ENCODE measurements around the gene FBH1. TPM values are rescaled to one million over a fixed set of nuclear protein-coding genes. Genes with fewer than 3 reads are reported as not detected.
A peak's percentile ranks its signal among the peaks of the same experiment; 100 is the strongest.
"Not testable (repeated sequence)": the region's sequence is repeated elsewhere in the genome, so short reads cannot be mapped to it uniquely, and the experiment has no call there.

Gene FBH1
- total RNA-seq = 73.8 and 84.5 TPM in 2 replicates

DNA sequence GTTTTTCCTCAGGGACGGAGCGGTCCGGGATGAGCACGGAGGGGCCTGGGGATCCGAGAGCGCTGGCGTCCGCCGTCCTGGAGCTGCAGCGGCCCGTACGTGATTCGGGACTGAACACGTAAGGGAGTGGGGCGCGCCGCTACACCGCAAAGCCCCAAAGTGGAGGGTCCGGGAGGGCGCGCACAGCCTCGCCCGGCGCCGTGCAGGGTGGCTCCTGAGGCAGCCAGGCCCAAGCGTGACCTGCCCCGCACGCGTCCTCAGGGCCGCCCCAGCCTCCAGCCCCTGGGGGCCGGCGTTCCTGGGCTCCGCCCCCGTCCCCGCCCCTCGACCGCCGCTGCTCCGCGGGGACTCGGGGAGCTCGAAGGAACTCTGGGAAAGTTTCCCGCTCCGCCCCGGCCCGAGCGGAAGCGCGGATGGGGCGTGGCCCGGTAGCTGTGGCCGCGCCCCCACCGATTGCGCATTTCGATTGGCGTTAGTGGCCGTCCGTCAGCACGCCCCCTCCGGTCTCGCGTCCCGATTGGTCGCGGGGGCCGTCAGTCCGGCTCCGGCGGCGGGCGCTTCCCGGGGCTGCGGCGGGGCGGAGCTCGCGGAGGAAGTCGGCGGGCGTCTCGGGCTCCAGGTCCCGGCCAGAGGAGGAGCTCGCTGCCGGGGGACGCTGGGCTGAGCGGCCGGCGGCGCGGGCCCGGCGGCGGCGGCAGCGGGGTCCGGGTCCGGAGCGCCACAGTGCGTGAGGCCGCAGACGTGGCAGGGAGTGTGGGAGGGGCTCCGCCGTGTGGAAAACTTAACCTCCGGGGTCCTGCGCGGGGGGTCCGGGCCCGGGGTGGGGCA is at the start of gene FBH1, which contains the start of gene ANKRD16:
TSS of gene FBH1 (plus strand) at position 620 of the 828 bp plus-strand sequence. CDS start at position 723, 103 bp downstream.
TSS of gene ANKRD16 (minus strand) at position 270 of the 828 bp plus-strand sequence. CDS start 539 bp downstream, outside the sequence.
- peak; percentile 51 for DNase-seq (ENCODE audit: extremely low read depth, low read depth, low spot score)

GRCh38 chr10:5840314-5841307 is 49.4 kb upstream of the FBH1 start:
- no peak for DNase-seq (ENCODE audit: extremely low read depth, low read depth, low spot score)

GRCh38 chr10:5841965-5842364 is 48.1 kb upstream of the FBH1 start:
- no peak for DNase-seq (ENCODE audit: extremely low read depth, low read depth, low spot score)

DNA sequence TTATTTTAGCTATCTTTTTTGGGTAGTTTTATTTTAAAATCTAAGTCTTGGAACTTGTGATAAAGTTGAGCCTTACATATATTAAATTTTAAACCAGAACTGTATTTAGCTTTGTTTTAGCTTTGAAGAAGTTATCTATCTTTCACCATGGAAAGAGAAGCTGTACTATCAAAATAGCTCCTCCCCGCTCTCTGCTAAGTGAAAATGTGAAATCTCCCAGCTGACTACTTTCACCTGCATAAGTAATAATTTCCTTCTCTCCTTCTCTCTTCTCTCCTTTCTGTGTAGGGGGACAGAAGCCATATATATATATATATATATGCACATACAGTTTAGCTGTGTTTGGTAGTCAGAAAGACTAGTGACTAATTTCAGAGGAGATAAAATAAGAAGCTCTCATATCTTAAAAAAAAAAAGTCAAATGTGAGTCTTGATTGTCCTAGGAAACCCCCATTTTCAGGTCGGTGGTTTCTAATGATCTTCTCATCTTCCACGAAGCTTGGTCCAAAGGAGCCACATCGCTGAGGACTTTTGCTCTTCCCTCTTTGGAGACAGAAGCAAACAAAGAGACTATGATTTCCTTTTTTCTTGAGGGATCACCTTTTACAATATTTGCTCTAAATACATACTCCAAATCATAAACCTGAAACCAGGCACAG is 46.2 kb upstream of the FBH1 start:
- DNase-seq (ENCODE audit: extremely low read depth, low read depth, low spot score) = no peak

GRCh38 chr10:5844345-5845055 is 45.5 kb upstream of the FBH1 start:
- no peak for DNase-seq (ENCODE audit: extremely low read depth, low read depth, low spot score)

DNA sequence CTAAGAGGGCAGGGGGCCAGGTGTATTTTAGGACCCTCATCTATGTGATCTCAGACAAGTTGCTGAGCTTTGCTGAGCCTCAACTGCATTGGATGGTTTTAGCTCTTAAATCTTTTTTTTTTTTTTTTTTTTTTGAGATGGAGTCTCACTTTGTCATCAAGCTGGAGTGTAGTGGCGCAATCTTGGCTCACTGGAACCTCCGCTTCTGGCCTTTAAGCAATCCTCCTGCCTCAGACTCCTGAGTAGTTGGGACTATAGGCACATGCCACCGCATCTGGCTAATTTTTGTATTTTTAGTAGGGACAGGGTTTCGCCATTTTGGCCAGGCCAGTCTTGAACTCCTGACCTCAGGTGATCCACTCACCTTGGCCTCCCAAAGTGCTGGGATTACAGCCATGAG is 43.4 kb upstream of the FBH1 start:
- not testable (repeated sequence) for DNase-seq (ENCODE audit: extremely low read depth, low read depth, low spot score)

GRCh38 chr10:5854131-5854475 is 35.9 kb upstream of the FBH1 start:
- no peak for DNase-seq (ENCODE audit: extremely low read depth, low read depth, low spot score)

DNA sequence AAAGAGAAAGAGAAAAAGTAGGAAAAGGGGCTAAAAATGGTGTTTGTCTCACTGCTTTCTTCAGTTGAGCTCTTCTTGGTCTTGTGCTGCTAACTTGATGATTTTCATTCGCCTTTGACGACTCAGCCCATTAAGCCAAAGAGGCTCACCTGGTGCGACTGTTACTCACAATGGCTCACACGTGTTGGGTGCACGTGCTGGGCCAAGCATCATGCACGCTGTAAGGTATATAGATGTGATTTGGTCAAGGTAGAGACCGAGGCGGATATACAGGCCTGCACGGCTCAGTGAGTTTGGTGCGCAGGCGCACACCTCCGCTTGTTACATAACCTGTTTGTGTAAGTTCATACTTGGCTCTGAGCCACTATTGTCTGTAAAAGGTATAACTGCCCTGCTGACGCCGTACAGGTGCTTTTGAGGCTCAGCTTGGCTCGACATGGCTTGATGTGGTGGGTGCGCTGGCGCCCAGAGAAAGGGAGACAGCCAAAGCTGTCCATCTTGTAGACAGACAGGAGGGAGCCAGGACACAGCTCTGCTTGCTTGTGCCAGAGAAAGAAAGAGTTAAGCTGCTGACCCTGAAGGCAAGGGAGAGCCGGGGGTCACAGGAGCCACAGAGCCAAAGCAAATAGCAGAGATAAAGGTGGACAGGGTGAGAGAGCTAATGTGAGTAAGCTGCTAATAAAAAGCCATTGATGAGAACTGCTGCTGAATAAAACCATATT is 33.9 kb upstream of the FBH1 start:
- DNase-seq (ENCODE audit: extremely low read depth, low read depth, low spot score) = no peak

DNA sequence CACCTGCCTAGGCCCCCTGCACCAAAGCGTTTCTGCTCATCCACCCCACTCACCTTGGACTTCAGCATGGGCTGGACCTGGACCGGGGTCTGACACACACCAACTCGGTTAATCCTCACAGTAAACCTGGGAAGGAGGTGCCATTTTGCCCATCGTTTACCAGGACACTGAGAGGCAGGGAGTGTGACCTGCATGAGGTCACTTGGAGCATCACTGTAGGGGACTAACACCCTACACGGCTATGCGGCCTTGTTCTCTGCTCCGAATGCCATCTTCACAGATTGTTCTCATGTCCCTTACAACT is 33.4 kb upstream of the FBH1 start:
- no peak for DNase-seq (ENCODE audit: extremely low read depth, low read depth, low spot score)

GRCh38 chr10:5858811-5859210 is 31.2 kb upstream of the FBH1 start:
- no peak for DNase-seq (ENCODE audit: extremely low read depth, low read depth, low spot score)

GRCh38 chr10:5860066-5860465 is 30.0 kb upstream of the FBH1 start:
- no peak for DNase-seq (ENCODE audit: extremely low read depth, low read depth, low spot score)

- no peak for DNase-seq (ENCODE audit: extremely low read depth, low read depth, low spot score)
These were observed 27.6 kb upstream of the FBH1 start for GRCh38 chr10:5862360-5862961.

DNA sequence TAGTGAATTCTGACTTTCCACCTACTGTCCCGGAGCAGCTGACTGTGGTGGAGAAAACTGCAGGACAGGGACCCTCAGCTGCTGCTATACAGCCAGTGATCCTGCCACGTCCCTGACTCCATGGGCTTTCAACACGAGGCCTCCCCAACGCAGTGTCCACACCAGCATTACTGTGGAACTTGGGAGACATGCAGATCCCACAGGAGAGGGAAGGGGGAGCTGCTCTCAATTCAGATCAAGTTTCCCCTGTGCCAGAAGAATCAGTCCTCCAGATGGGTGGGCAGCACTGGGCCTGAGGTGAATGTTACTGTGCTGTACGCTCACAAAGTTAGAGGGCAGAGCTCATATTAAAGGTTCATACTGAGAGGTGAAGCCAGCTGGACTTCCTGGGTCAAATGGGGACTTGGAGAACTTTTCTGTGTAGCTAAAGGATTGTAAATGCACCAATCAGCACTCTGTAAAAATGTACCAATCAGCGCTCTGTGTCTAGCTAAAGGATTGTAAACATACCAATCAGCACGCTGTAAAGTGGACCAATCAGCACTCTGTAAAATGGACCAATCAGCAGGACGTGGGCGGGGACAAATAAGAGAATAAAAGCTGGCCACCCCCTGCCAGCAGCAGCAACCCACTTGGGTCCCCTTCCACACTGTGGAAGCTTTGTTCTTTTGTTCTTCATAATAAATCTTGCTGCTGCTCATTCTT is 26.9 kb upstream of the FBH1 start:
- DNase-seq (ENCODE audit: extremely low read depth, low read depth, low spot score) = not testable (repeated sequence)

DNA sequence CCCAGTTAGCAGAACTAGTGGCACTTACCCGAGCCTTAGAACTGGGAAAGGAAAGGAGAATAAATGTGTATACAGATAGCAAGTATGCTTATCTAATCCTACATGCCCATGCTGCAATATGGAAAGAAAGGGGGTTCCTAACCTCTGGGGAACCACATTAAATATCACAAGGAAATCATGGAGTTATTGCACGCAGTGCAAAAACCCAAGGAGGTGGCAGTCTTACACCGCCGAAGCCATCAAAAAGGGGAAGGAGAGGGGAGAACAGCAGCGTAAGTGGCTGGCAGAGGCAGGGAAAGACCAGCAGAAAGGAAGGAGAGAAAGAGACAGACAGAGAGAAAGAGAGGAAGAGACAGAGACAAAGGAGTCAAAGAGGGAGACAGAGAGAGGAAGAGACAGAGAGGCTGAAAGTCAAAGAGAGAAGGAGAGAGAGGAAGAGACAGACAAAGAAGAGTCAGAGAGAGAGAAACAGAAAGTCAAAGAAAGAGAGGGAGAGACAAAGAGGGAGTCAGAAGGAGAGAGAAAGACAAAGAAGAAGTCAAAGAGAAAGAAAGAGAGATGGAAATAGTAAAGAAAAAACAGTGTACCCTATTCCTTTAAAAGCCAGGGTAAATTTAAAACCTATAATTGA is 23.5 kb upstream of the FBH1 start:
- DNase-seq (ENCODE audit: extremely low read depth, low read depth, low spot score) = not testable (repeated sequence)

GRCh38 chr10:5867091-5867615 is 22.9 kb upstream of the FBH1 start:
- DNase-seq (ENCODE audit: extremely low read depth, low read depth, low spot score) = not testable (repeated sequence)

DNA sequence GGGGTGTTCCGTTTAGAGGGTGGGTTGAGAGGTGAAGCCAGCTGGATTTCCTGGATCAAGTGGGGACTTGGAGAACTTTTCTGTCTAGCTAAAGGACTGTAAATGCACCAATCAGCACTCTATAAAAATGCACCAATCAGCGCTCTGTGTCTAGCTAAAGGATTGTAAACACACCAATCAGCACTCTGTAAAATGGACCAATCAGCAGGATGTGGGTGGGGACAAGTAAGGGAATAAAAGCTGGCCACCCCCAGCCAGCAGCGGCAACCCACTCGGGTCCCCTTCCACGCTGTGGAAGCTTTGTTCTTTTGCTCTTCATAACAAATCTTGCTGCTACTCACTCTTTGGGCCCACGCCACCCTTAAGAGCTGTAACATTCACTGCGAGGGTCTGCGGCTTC is 21.7 kb upstream of the FBH1 start:
- DNase-seq (ENCODE audit: extremely low read depth, low read depth, low spot score) = not testable (repeated sequence)

DNA sequence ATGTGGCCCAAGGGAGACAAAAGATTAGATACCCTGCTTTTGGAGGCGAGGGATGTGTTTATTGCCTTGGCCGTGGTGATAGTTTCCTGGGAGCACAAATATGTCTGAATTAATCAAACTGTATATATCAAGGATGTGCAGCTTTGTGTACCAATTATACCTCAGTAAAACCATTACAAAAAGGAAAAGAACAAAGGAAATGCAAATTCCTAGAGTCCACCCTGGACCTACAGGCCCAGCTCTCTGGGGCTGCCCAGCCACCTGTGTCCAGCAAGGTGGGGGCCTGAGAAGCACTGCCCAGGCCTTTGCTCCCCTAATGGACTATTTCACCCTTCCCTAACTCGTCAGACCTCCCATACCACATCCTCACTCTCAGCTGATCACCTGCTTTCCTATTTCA is 20.9 kb upstream of the FBH1 start:
- no peak for DNase-seq (ENCODE audit: extremely low read depth, low read depth, low spot score)

DNA sequence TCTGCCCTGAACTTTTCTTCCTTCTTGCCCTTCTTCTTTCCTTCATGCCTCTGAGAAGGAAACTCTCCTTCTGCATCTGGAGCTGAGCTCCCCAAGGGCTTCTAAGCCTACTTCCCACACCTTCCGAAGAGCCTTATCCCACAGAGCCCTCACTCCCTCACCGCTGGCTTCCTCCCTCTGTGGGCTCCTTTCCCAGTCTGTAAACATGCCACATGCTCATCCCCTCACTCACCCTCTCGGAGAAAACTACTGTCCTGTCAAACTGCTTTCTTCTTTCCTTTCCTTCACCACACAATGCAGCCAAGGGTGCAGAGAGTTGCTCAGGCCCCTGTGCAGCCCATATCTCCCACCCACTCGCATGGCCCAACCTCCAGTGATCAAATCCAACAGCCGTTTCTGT is 18.4 kb upstream of the FBH1 start:
- DNase-seq (ENCODE audit: extremely low read depth, low read depth, low spot score) = no peak

All from glomerular endothelial cell (primary cell).